H1 (cell line): Measurements from ENCODE around the gene CP. TPM values are rescaled to one million over a fixed set of nuclear protein-coding genes. Genes with fewer than 3 reads are reported as not detected.

ENCODE experiments used
- CTCF ChIA-PET: fragments of 300-600 bp; sonication (Branson Sonifier 250); formaldehyde crosslinking; loops from one replicate; lab custom pipeline; 2021; ENCODE audit not compliant: partially characterized antibody; lab: Charles Lee
- POLR2A ChIA-PET: fragments of 300-600 bp; sonication (Branson Sonifier 250); formaldehyde crosslinking; loops from one replicate; lab custom pipeline; 2021; ENCODE audit warnings: inconsistent platforms; ENCODE audit not compliant: partially characterized antibody; lab: Charles Lee
- DNase-seq, 2 experiments: peaks; one replicate each; pipeline versions ENCODE4 v3.0.0 to v3.0.0-alpha.2; 2010 to 2022; ENCODE audit warnings: low spot score in 2 of 2, low read depth in 1 of 2, mixed read lengths in 1 of 2
- FAIRE-seq: peaks from 2 replicates; lab custom pipeline; 2011; peaks lifted over from hg19 to GRCh38; lab: Jason Lieb, UNC
- H2AFZ ChIP-seq: 2 replicates; pipeline ENCODE4 v1.8.1; 2012; ENCODE audit warnings: low read length, inconsistent platforms
- H2AK5ac ChIP-seq: 2 replicates; pipeline ENCODE4 v1.6.1; 2013; ENCODE audit warnings: low read depth, low read length
- H2BK120ac ChIP-seq: replicated peaks from 2 replicates; pipeline ENCODE3; 2013; ENCODE audit warnings: low read depth, low read length, inconsistent platforms
- H2BK12ac ChIP-seq: 2 replicates; pipeline ENCODE4 v1.6.1; 2013; ENCODE audit warnings: low read depth, low read length
- H2BK15ac ChIP-seq: 2 replicates; pipeline ENCODE4 v1.6.1; 2013; ENCODE audit warnings: low read length
- H2BK20ac ChIP-seq: 2 replicates; pipeline ENCODE4 v1.6.1; 2013; ENCODE audit warnings: low read length
- H2BK5ac ChIP-seq: 2 replicates; pipeline ENCODE4 v1.6.1; 2013; ENCODE audit warnings: low read depth, low read length
- H3K14ac ChIP-seq: 2 replicates; pipeline ENCODE4 v1.6.1; 2013; ENCODE audit warnings: inconsistent platforms; ENCODE audit not compliant: insufficient read length
- H3K18ac ChIP-seq: 2 replicates; pipeline ENCODE4 v1.6.1; 2013; ENCODE audit warnings: low read length; ENCODE audit errors: extremely low read depth
- H3K23ac ChIP-seq: 2 replicates; pipeline ENCODE4 v1.6.1; 2013; ENCODE audit warnings: inconsistent platforms; ENCODE audit not compliant: insufficient read length
- H3K23me2 ChIP-seq: 2 replicates; pipeline ENCODE4 v1.6.1; 2013; ENCODE audit warnings: low read depth, low read length
- H3K27ac ChIP-seq: 2 replicates; pipeline ENCODE4 v1.6.1; 2011; ENCODE audit warnings: low read depth, low read length, inconsistent platforms
- H3K27me3 ChIP-seq, 4 experiments: replicated peaks in 1 of 4; 1 replicate in 1 of 4; 2 replicates in 3 of 4; pipeline versions ENCODE4 v1.6.1 to v1.8.1; 2011 to 2013; ENCODE audit warnings: low read length in 3 of 4, mild to moderate bottlenecking in 3 of 4, inconsistent platforms in 2 of 4, mixed read lengths in 2 of 4, moderate library complexity in 1 of 4; ENCODE audit not compliant: control insufficient read depth in 3 of 4, insufficient read depth in 3 of 4; ENCODE audit errors: extremely low read depth in 1 of 4
- H3K36me3 ChIP-seq, 4 experiments: 2 replicates each; pipeline versions ENCODE4 v1.6.1 to v1.8.1; 2011 to 2013; ENCODE audit warnings: mild to moderate bottlenecking in 4 of 4, low read length in 3 of 4, moderate library complexity in 2 of 4, control low read depth in 1 of 4, inconsistent platforms in 1 of 4; ENCODE audit not compliant: insufficient read depth in 4 of 4, control insufficient read depth in 2 of 4
- H3K4ac ChIP-seq: replicated peaks from 2 replicates; pipeline ENCODE3; 2013; ENCODE audit warnings: low read length, low read depth, mixed read lengths, inconsistent platforms; ENCODE audit not compliant: insufficient read length
- H3K4me1 ChIP-seq, 4 experiments: replicated peaks in 1 of 4; 1 replicate in 1 of 4; 2 replicates in 3 of 4; pipeline versions ENCODE4 v1.6.1 to v1.8.1; 2011 to 2013; ENCODE audit warnings: low read length in 3 of 4, inconsistent platforms in 2 of 4, mixed read lengths in 1 of 4; ENCODE audit not compliant: insufficient read depth in 4 of 4, control insufficient read depth in 3 of 4
- H3K4me2 ChIP-seq, 2 experiments: 2 replicates each; pipeline versions ENCODE4 v1.6.1 to v1.8.1; 2011 to 2013; ENCODE audit warnings: low read depth in 2 of 2, low read length in 2 of 2, control low read depth in 1 of 2, inconsistent platforms in 1 of 2, mild to moderate bottlenecking in 1 of 2; ENCODE audit not compliant: insufficient read depth in 1 of 2
- H3K4me3 ChIP-seq, 4 experiments: fragments of 200-600, 300-600 bp in 1 of 4; sonication (generic), shearing (Covaris generic), sonication (Bioruptor Twin) in 1 of 4; 2 replicates each; pipeline versions ENCODE4 v1.5.1 to v1.8.1; 2011 to 2016; ENCODE audit warnings: low read length in 4 of 4, low read depth in 3 of 4, control low read depth in 2 of 4, inconsistent platforms in 2 of 4, mild to moderate bottlenecking in 2 of 4, mixed read lengths in 1 of 4, moderate library complexity in 1 of 4; ENCODE audit not compliant: insufficient read depth in 2 of 4; ENCODE audit errors: extremely low read depth in 1 of 4
- H3K56ac ChIP-seq: replicated peaks from 2 replicates; pipeline ENCODE3; 2013; ENCODE audit warnings: low read depth, mild to moderate bottlenecking, mixed read lengths, low read length, inconsistent platforms; ENCODE audit not compliant: insufficient read length
- H3K79me1 ChIP-seq: 2 replicates; pipeline ENCODE4 v1.6.1; 2013; ENCODE audit warnings: low read depth, low read length, control low read depth
- H3K79me2 ChIP-seq, 2 experiments: 2 replicates each; pipeline versions ENCODE4 v1.6.1 to v1.8.1; 2012 to 2013; ENCODE audit warnings: low read length in 2 of 2, mild to moderate bottlenecking in 2 of 2, inconsistent platforms in 1 of 2; ENCODE audit not compliant: insufficient read depth in 2 of 2, control insufficient read depth in 1 of 2
- H3K9ac ChIP-seq, 4 experiments: replicated peaks in 1 of 4; 1 replicate in 1 of 4; 2 replicates in 3 of 4; pipeline versions ENCODE4 v1.6.1 to v1.8.1; 2011 to 2013; ENCODE audit warnings: low read depth in 3 of 4, low read length in 3 of 4, control low read depth in 2 of 4, mild to moderate bottlenecking in 2 of 4, moderate library complexity in 2 of 4, inconsistent platforms in 1 of 4; ENCODE audit errors: extremely low read depth in 1 of 4
- H3K9me3 ChIP-seq, 2 experiments: 2 replicates each; pipeline versions ENCODE4 v1.6.1 to v1.8.1; 2012 to 2013; ENCODE audit warnings: mild to moderate bottlenecking in 2 of 2, moderate library complexity in 2 of 2, control low read depth in 1 of 2, inconsistent platforms in 1 of 2, low read depth in 1 of 2, low read length in 1 of 2, mixed read lengths in 1 of 2; ENCODE audit not compliant: insufficient read depth in 2 of 2
- H4K20me1 ChIP-seq, 2 experiments: replicated peaks in 1 of 2; 2 replicates each; pipeline versions ENCODE3 to v1.8.1; 2011 to 2013; ENCODE audit warnings: inconsistent platforms in 2 of 2, low read length in 2 of 2, mild to moderate bottlenecking in 1 of 2; ENCODE audit not compliant: insufficient read depth in 2 of 2, control insufficient read depth in 1 of 2
- H4K5ac ChIP-seq: 2 replicates; pipeline ENCODE4 v1.6.1; 2013; ENCODE audit warnings: low read length, low read depth, mixed read lengths, inconsistent platforms; ENCODE audit not compliant: insufficient read length
- H4K8ac ChIP-seq: 2 replicates; pipeline ENCODE4 v1.8.0; 2013; ENCODE audit warnings: mild to moderate bottlenecking, moderate library complexity, low read length, inconsistent platforms; ENCODE audit not compliant: insufficient read depth; ENCODE audit errors: extremely low read depth
- H4K91ac ChIP-seq: replicated peaks from 2 replicates; pipeline ENCODE3; 2013; ENCODE audit warnings: low read length, mixed read lengths, inconsistent platforms; ENCODE audit not compliant: insufficient read length
- CEBPB ChIP-seq: IDR thresholded peaks from 2 replicates; pipeline ENCODE4 v1.6.1; 2012; ENCODE audit warnings: low read depth, low read length
- POU5F1 ChIP-seq: IDR thresholded peaks from 2 replicates; pipeline ENCODE4 v1.6.1; 2011; ENCODE audit warnings: low read depth, mild to moderate bottlenecking, low read length, moderate library complexity
- SP4 ChIP-seq: IDR thresholded peaks from 2 replicates; pipeline ENCODE4 v1.6.1; 2012; ENCODE audit warnings: low read length, inconsistent platforms
- TCF12 ChIP-seq: IDR thresholded peaks from 2 replicates; pipeline ENCODE4 v1.6.1; 2011; ENCODE audit warnings: low read depth, mild to moderate bottlenecking, low read length
- YY1 ChIP-seq: IDR thresholded peaks from 2 replicates; pipeline ENCODE4 v1.6.1; 2011; ENCODE audit warnings: low read depth, mild to moderate bottlenecking, low read length
- WGBS, 2 experiments: shearing (Covaris generic) in 1 of 2; methylation state at CpG; one replicate each; pipeline versions ENCODE4 v1.1.6 to v1.1.7; 2013 to 2015; ENCODE audit warnings: low lambda C conversion rate in 2 of 2, mixed read lengths in 2 of 2, inconsistent platforms in 1 of 2, low coverage in 1 of 2, missing lambda C conversion rate in 1 of 2; ENCODE audit not compliant: insufficient replicate concordance in 2 of 2, insufficient coverage in 1 of 2, insufficient read length in 1 of 2; ENCODE audit errors: extremely low coverage in 1 of 2, missing lambda C conversion rate in 1 of 2; 5-methylcytosine and 5-hydroxymethylcytosine counted together
- polyA plus RNA-seq, 7 experiments: library from polyadenylated mRNA; depleted of rRNA in 3 of 7; stranded (reverse) in 5 of 7; unstranded in 2 of 7; fragments of >200 nt in 5 of 7; fragments of 200-250 nt in 2 of 7; gene quantifications; 1 replicate in 5 of 7; 2 replicates in 1 of 7; 4 replicates in 1 of 7; pipeline versions ENCODE4 v1.2.1 to v1.2.3, GENCODE V29; 2011 to 2013; ENCODE audit warnings: missing spikeins in 2 of 7, mixed read lengths in 2 of 7
- total RNA-seq: library from RNA; stranded (reverse); fragmentation: NEBNext Ultra II Directional; extraction: Animal tissue kit (Norgen Biotek cat#: 25700); gene quantifications from 2 replicates; pipeline ENCODE4 v1.2.1, GENCODE V29; 2021

CP gene
- total and polyA plus RNA-seq, 2 of the 8 experiments (the other 6 are each of a cell fraction or from before 2014, with no cell fraction given): 0.32 to 2.6 TPM

- no peak overlapping the region for H3K4me3 ChIP-seq
- H3K27ac ChIP-seq: no peak overlapping the region
- H3K23me2 ChIP-seq: no peaks in the 10 kb centered on the region; the same call in 1 of the 2 replicates
- no peaks in the 10 kb centered on the region for H3K79me2 ChIP-seq
- POLR2A ChIA-PET: interaction anchor here (1.0 kb wide), 1 partner anchor 16 kb away, joined by 3 read pairs; no protein-coding TSS in a partner anchor
- H2BK20ac ChIP-seq: 0 out of 2 replicates have a peak overlapping the region, but pooled peaks have one; percentile 57
- H3K56ac ChIP-seq: no peak overlapping the region
- H2BK120ac ChIP-seq: no peak overlapping the region
- CTCF ChIA-PET: interaction anchor here (0.7 to 1.5 kb wide), 3 partner anchors 19 to 237 kb away, joined by 3 read pairs; no protein-coding TSS in a partner anchor
- H3K18ac ChIP-seq: no peak overlapping the region
- no peak overlapping the region for H2BK12ac ChIP-seq
- no peaks in the 10 kb centered on the region for H3K9me3 ChIP-seq
- no peak overlapping the region for H3K4me2 ChIP-seq
- H3K14ac ChIP-seq: no peak overlapping the region
- H3K79me1 ChIP-seq: no peaks in the 10 kb centered on the region
- H4K91ac ChIP-seq: no peak overlapping the region
- peaks cover 0 to 3% (median 0%) of the 10 kb centered on the region in 4 experiments; a peak in 2 of 7 replicates for H3K4me1 ChIP-seq
- no peak overlapping the region for H3K23ac ChIP-seq
- no peak overlapping the region for H2AK5ac ChIP-seq
- TF ChIP-seq POU5F1: no peak
- TF ChIP-seq TCF12: no peak
- no peak for TF ChIP-seq SP4
- TF ChIP-seq CEBPB: no peak
- no peak for TF ChIP-seq YY1
- TF ChIP-seq, all 59 proteins: peak for 0
- Histone ChIP-seq H2BK5ac (no peak overlapping the region), H4K5ac (no peak overlapping the region), H3K9ac (no peak overlapping the region), H3K36me3 (no peaks in the 10 kb centered on the region), H4K20me1 (no peaks in the 10 kb centered on the region), H2AFZ (no peak overlapping the region), H3K4ac (no peak overlapping the region), H3K27me3 (no peaks in the 10 kb centered on the region; a peak in 1 of 7 replicates), H4K8ac (no peak overlapping the region), H2BK15ac (no peak overlapping the region; the same call in 1 of the 2 replicates)
- DNase-seq: no peak
- no peak for FAIRE-seq
- 94% methylated on average over 2 of the region's 2 CpGs; no CpG with 5 or more reads in 1 of the 2 experiments for WGBS, 2 experiments
These were observed 30.6 kb upstream of the CP start for GRCh38 chr3:149252272-149252671.
